MCF 10A (cell line): ENCODE data around the gene TBC1D26. TPM values are rescaled to one million over a fixed set of nuclear protein-coding genes. Genes with fewer than 3 reads are reported as not detected.
"Not testable (repeated sequence)": the region's sequence is repeated elsewhere in the genome, so short reads cannot be mapped to it uniquely, and the experiment has no call there.

Source experiments
- BruUV-seq: library from RNA; stranded (reverse); fragments of 400-500 nt; replicated peaks from 2 replicates; lab custom pipeline; 2021; lab: Mats Ljungman, UMichigan
- CTCF ChIA-PET: fragments of 300-600 bp; sonication (Branson Sonifier 250); formaldehyde crosslinking; extraction: SDS; loops from one replicate; lab custom pipeline; 2021; ENCODE audit warnings: antibody characterized with exemption, inconsistent platforms; lab: Yijun Ruan, JAX
- POLR2A ChIA-PET: fragments of 300-600, 350-650 bp; sonication (Branson Sonifier 250); formaldehyde crosslinking; extraction: SDS; loops from one replicate; lab custom pipeline; 2020; ENCODE audit warnings: antibody characterized with exemption, inconsistent platforms; lab: Yijun Ruan, JAX
- DNase-seq: peaks from one replicate; pipeline ENCODE4 v3.0.0-alpha.2; 2018; ENCODE audit not compliant: unreplicated experiment
- H3K27ac Mint-ChIP-seq: one replicate; pipeline ENCODE4 v1.8.0; 2022; ENCODE audit warnings: mild to moderate bottlenecking, low read depth, mixed read lengths; ENCODE audit not compliant: unreplicated experiment
- H3K27me3 Mint-ChIP-seq: one replicate; pipeline ENCODE4 v1.8.0; 2022; ENCODE audit warnings: mixed read lengths; ENCODE audit not compliant: insufficient read depth, unreplicated experiment
- H3K36me3 Mint-ChIP-seq: one replicate; pipeline ENCODE4 v1.8.0; 2022; ENCODE audit warnings: mild to moderate bottlenecking, moderate library complexity, mixed read lengths; ENCODE audit not compliant: insufficient read depth, unreplicated experiment
- H3K4me1 Mint-ChIP-seq: one replicate; pipeline ENCODE4 v1.8.0; 2022; ENCODE audit warnings: mixed read lengths; ENCODE audit not compliant: insufficient read depth, unreplicated experiment
- H3K4me3 Mint-ChIP-seq: one replicate; pipeline ENCODE4 v1.8.0; 2022; ENCODE audit warnings: mild to moderate bottlenecking, moderate library complexity, mixed read lengths; ENCODE audit not compliant: unreplicated experiment
- H3K9me3 Mint-ChIP-seq: one replicate; pipeline ENCODE4 v1.8.0; 2022; ENCODE audit warnings: mixed read lengths; ENCODE audit not compliant: unreplicated experiment
- intact Hi-C: fragments of 100-400 bp; cut with micrococcal nuclease; formaldehyde crosslinking; loops from 2 replicates; pipeline ENCODE4 v1.14.1; 2022
- total RNA-seq: library from RNA; stranded (reverse); gene quantifications from 2 replicates; pipeline ENCODE4 v1.2.3, GENCODE V29; 2022

Gene TBC1D26
- total RNA-seq, 1 experiment from 2014 or later, result not detected

GRCh38 chr17:15704813-15705212 lies 27.3 kb upstream of the TBC1D26 start:
- CTCF ChIA-PET, H3K27me3 Mint-ChIP-seq, H3K4me3 Mint-ChIP-seq, H3K27ac Mint-ChIP-seq, BruUV-seq, POLR2A ChIA-PET, DNase-seq, intact Hi-C loops, H3K9me3 Mint-ChIP-seq, H3K4me1 Mint-ChIP-seq: not testable (repeated sequence)
- peaks cover 64% of the 10 kb centered on the region for H3K36me3 Mint-ChIP-seq

- peaks cover 71% of the 10 kb centered on the region for H3K36me3 Mint-ChIP-seq
- H3K9me3 Mint-ChIP-seq, POLR2A ChIA-PET, intact Hi-C loops, CTCF ChIA-PET, H3K27me3 Mint-ChIP-seq, H3K4me3 Mint-ChIP-seq, H3K4me1 Mint-ChIP-seq, H3K27ac Mint-ChIP-seq, DNase-seq, BruUV-seq: not testable (repeated sequence)
Measured at GRCh38 chr17:15708879-15709278, 23.2 kb upstream of the TBC1D26 start.

- H3K4me1 Mint-ChIP-seq, CTCF ChIA-PET, intact Hi-C loops, H3K27ac Mint-ChIP-seq, BruUV-seq, H3K9me3 Mint-ChIP-seq, POLR2A ChIA-PET, H3K27me3 Mint-ChIP-seq, DNase-seq, H3K4me3 Mint-ChIP-seq: not testable (repeated sequence)
- H3K36me3 Mint-ChIP-seq, result peaks cover 28% of the 10 kb centered on the region
Measured at GRCh38 chr17:15716601-15717563, 15.2 kb upstream of the TBC1D26 start.

- H3K36me3 Mint-ChIP-seq, H3K4me1 Mint-ChIP-seq, POLR2A ChIA-PET, CTCF ChIA-PET, BruUV-seq, intact Hi-C loops, DNase-seq, H3K27ac Mint-ChIP-seq, H3K27me3 Mint-ChIP-seq, H3K4me3 Mint-ChIP-seq, H3K9me3 Mint-ChIP-seq: not testable (repeated sequence)
Measured at GRCh38 chr17:15730535-15730934, 1.5 kb upstream of the TBC1D26 start.

GRCh38 chr17:15733174-15733789 lies 1.2 kb downstream of the TBC1D26 start:
- POLR2A ChIA-PET, H3K4me3 Mint-ChIP-seq, H3K36me3 Mint-ChIP-seq: not testable (repeated sequence)

GRCh38 chr17:15736578-15736977 lies 4.5 kb downstream of the TBC1D26 start:
- H3K4me1 Mint-ChIP-seq, CTCF ChIA-PET, H3K27me3 Mint-ChIP-seq, DNase-seq, POLR2A ChIA-PET, H3K36me3 Mint-ChIP-seq, intact Hi-C loops, H3K27ac Mint-ChIP-seq, H3K9me3 Mint-ChIP-seq, H3K4me3 Mint-ChIP-seq, BruUV-seq: not testable (repeated sequence)

More at GRCh38 chr17:15733174-15733789, 1.2 kb downstream of the TBC1D26 start:
- intact Hi-C loops, H3K9me3 Mint-ChIP-seq, H3K27me3 Mint-ChIP-seq, BruUV-seq, DNase-seq, H3K27ac Mint-ChIP-seq, CTCF ChIA-PET, H3K4me1 Mint-ChIP-seq: not testable (repeated sequence)
